NCI-H510A (cell line): Measurements from ENCODE around the gene TP73.
A peak's percentile ranks its signal among the peaks of the same experiment; 100 is the strongest.
"Not testable (repeated sequence)": the region's sequence is repeated elsewhere in the genome, so short reads cannot be mapped to it uniquely, and the experiment has no call there.

Source experiments
- DNase-seq: peaks from one replicate; lab custom pipeline; 2025; lab: John Stamatoyannopoulos, UW

The TP73 gene

GRCh38 chr1:3708791-3709190 is 56.5 kb downstream of the TP73 start:
- DNase-seq: no peak

GRCh38 chr1:3710251-3710650 is 57.9 kb downstream of the TP73 start:
- DNase-seq: no peak

DNA sequence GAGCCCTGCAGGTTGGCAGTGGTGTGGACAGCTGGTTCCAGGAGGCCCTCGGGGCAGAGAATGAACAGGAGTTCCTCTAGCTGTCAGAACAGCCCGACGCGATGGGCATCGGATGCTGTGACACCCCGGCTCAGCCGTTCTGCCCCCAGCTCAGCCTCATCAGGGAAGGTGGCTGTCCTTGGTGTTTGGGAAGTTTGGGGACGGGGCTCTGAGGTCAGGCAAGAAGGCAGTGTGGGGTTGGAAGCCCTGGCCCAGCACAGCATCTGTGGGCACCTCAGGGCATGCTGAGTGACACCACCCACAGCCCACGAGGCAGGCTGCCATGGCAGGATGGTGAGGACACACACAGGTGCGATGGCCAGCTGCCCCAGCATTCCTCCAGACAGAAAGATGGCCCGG is 59.1 kb downstream of the TP73 start:
- DNase-seq: no peak

- DNase-seq: no peak
These were observed 59.6 kb downstream of the TP73 start for GRCh38 chr1:3711780-3712451.

- DNase-seq: no peak
These were observed 60.5 kb downstream of the TP73 start for GRCh38 chr1:3712573-3713535.

GRCh38 chr1:3713840-3714239 is 61.5 kb downstream of the TP73 start:
- DNase-seq: no peak

DNA sequence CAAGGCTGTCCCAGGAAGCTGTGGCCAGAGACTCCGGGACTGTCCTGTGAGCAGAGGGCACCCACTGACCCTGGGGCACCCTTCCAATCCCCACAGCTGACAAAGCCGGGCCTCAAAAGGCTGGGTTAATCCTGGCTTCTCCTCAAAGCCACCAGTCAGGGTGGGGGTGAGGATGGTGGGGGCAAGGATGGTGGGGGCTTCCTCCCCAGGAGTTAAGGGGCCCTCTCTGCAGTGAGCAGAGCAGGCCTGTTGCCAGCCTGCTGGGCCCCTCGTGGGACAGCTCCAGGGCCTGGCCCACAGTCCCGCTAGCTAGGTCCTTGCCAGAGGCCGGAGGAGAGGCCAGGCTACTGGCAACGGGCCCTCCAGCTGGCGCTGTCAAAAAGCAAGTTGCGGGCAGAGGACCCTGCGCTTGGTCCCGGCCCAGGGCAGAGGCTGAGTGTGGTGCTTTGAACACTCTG is 62.0 kb downstream of the TP73 start:
- DNase-seq: no peak

- no peak for DNase-seq
These were observed 62.5 kb downstream of the TP73 start for GRCh38 chr1:3714814-3715213.

DNA sequence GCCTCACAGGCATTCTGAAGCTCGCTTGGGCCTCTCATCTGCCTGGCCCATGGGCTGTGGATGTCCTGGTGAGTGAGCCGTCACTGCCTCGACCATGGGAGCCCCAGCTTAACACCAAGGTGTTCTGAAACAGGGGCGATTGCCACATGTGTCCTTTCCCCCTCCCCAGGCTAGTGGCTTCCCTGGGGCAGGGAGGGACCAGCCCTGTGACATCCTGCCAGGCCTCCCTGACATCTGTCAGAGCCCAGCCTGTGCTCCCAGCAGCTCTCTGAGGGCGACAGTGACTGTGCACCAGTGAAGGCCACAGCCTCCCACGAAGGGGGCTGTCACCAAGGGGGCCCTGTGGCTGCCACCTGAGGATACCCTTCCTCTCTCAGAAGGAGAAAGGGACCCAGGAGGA is 64.0 kb downstream of the TP73 start:
- DNase-seq: no peak

GRCh38 chr1:3717041-3717714 is 64.9 kb downstream of the TP73 start:
- DNase-seq: peak; percentile 27

GRCh38 chr1:3717715-3718601 is 65.6 kb downstream of the TP73 start:
- DNase-seq: no peak

DNA sequence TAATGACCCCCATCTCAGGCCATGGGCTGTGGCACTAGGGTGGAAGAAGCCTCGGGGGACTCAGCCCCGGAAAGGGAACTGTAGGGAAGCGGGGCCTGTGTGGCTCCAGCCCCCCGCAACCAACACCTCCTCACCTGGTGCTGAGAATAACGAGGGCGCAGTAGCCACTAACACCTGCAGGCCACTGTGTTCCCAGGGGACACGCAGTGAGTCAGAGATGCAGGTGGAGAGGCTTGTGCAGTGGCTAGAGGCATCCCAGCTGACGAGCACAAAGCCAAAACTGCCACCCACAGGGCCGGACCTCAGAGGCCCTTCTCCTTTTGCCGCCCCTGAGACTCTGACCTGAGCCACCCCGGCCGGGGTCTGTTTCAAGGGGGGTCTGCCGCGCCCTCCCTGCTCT is 66.4 kb downstream of the TP73 start:
- DNase-seq: no peak

DNA sequence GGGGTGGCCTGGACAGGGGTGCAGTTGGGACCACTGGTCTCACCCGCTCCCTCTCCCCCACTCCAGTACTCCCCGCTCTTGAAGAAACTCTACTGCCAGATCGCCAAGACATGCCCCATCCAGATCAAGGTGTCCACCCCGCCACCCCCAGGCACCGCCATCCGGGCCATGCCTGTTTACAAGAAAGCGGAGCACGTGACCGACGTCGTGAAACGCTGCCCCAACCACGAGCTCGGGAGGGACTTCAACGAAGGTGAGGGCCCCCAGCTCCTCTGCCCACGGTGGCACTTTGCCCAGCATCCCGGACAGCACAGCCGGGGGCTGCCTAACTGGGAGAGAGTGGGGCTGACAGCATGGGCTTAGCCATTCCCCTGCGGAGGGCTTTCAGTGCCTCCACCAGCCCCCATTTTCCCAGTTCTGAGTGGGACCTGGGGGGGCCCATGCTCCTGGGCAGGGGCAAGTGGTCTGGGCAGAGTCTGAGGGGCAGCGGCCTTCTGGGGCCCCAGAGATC is 69.7 kb downstream of the TP73 start:
- no peak for DNase-seq

- DNase-seq: no peak
These were observed 70.5 kb downstream of the TP73 start for GRCh38 chr1:3722846-3723245.

DNA sequence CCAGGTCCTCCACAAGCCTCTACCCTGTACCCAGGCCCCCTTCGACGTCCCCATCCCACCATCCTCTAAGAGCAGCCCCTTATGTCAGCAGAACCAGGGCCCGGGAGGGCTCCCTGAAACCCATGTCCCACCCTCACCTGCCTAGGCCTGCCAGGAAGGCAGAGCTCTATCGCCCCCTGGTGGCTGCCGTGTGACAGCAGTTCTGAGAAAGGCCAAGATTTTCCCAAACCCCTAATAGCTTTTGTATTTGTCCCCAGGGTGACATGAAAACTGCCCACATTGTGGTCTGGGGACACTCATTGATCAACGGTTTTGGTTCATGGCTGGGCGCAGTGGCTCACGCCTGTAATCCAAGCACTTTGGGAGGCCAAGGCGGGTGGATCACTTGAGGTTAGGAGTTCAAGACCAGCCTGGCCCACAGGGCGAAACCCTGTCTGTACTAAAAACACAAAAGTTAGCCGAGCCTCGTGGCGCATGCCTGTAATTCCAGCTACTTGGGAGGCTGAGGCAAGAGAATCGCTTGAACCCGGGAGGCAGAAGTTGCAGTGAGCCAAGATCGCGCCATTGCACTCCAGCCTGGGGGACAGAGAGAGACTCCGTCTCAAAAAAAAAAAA is 72.2 kb downstream of the TP73 start:
- not testable (repeated sequence) for DNase-seq

GRCh38 chr1:3725366-3725765 is 73.0 kb downstream of the TP73 start:
- DNase-seq: no peak

DNA sequence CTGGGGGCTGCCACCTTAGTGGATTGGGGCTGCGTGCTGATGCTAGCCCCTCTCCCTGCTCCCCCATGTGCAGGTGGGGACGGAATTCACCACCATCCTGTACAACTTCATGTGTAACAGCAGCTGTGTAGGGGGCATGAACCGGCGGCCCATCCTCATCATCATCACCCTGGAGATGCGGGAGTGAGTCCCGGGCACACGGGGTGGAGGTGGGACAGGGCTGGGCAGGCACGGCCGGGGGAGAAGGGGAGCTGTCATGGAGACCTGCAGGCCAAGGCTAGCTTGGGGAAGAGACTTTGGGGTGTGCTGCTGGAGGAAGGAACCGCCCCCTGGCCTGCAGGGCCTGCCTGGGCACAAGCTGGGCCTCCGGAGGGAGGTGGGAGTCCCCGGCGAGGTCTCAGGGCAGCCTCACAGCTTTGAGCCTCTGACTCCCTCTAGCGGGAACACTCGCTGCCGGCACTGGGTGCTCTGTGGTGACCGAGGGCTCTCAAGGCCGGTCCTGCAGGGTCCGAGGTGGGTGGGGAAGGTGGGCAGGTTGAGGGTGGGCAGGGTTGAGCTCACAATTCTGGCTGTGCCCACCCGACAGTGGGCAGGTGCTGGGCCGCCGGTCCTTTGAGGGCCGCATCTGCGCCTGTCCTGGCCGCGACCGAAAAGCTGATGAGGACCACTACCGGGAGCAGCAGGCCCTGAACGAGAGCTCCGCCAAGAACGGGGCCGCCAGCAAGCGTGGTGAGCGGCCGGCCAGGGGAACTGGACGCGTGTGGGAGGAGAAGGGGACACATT is 74.9 kb downstream of the TP73 start:
- no peak for DNase-seq

DNA sequence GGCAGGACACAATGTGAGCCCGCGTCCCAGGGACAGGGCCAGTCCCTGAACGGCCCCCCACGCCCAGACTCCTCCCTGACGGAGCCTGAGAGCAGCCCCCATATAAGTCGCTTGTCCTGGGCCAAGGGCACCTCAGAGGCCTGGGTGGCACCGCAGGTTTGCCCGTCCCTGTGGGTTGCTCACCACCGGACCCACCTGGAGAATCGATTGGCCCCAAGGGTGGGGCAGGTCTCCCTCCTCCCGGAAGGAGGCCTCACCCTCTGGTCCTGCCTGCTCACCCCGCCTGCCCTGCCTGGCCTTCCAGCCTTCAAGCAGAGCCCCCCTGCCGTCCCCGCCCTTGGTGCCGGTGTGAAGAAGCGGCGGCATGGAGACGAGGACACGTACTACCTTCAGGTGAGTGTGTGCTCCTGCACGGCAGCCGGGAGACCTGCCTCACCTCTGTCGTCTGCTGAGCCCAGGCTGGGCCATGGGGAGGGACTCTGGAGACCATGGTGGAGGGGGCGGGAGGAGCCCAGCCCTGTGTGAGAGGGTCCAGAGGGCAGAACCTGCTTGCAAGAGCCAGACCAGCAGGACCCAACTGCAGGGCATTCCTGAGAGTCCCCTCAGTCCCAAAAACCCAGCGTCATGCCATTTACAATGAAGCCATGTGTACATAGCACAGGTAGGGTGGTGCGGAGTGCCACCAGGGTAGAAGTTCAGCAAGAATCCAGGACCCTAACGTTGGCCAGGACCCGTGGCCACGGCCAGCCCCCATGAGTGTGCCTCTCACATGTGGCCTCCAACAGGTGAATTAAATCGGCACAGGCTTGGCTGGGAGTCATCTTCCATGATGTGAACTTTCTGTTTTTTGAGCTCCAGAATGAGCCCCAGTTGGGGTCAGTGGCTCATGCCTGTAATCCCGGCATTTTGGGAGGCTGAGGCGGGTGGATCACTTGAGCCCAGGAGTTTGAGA is 75.8 kb downstream of the TP73 start:
- DNase-seq: no peak
